Ovary (tissue), 3 donors: ENCODE measurements around the gene GLE1.

Experiments used
- CTCF ChIP-seq, 3 donors: fragments of 450-650 bp in 2 of 3; fragments of 200-600 bp in 1 of 3; IDR thresholded peaks; one replicate each; pipeline versions ENCODE4 v1.5.1 to v1.8.0; 2016 to 2022; ENCODE audit warnings: antibody characterized with exemption in 3 of 3, mild to moderate bottlenecking in 1 of 3
- EP300 ChIP-seq: sonication (generic); formaldehyde crosslinking; IDR thresholded peaks from one replicate; pipeline ENCODE4 v1.6.1; 2017; ENCODE audit warnings: antibody characterized with exemption
- POLR2A ChIP-seq: fragments of 450-650 bp; IDR thresholded peaks from one replicate; pipeline ENCODE4 v1.6.1; 2017; ENCODE audit warnings: antibody characterized with exemption, mild to moderate bottlenecking, moderate library complexity
- donor health status: DM: no; HTN: no; CAD: no.

GRCh38 chr9:128505414-128505765 is 871 bp downstream of the GLE1 start:
- TF ChIP-seq CTCF (IDR thresholded peaks at IDR 0.05) (no peak), EP300 (no peak), POLR2A (no peak)
